Cardiac muscle cell (in vitro differentiated cells and primary cell): Measurements from ENCODE around the gene RAP1GAP2. TPM values are rescaled to one million over a fixed set of nuclear protein-coding genes. Genes with fewer than 3 reads are reported as not detected.
A peak's percentile ranks its signal among the peaks of the same experiment; 100 is the strongest.
"Not testable (repeated sequence)": the region's sequence is repeated elsewhere in the genome, so short reads cannot be mapped to it uniquely, and the experiment has no call there.

Experiments
- DNase-seq, 2 donors: peaks; one replicate each; pipeline versions ENCODE4 v3.0.0 to v3.0.0-alpha.2; 2010 to 2017; ENCODE audit warnings: low read depth in 1 of 2, low spot score in 1 of 2
- H3K27ac ChIP-seq: fragments of 200-600 bp; sonication (generic); 2 replicates; pipeline ENCODE4 v1.5.1; 2016
- H3K27me3 ChIP-seq: fragments of 200-600 bp; sonication (generic); 2 replicates; pipeline ENCODE4 v1.6.0; 2016; ENCODE audit warnings: control low read depth
- H3K36me3 ChIP-seq: fragments of 200-600 bp; sonication (generic); 2 replicates; pipeline ENCODE4 v1.5.1; 2016; ENCODE audit warnings: control low read depth
- H3K4me1 ChIP-seq: fragments of 200-600 bp; sonication (generic); 2 replicates; pipeline ENCODE4 v1.8.1; 2017; ENCODE audit warnings: low read depth, mild to moderate bottlenecking, mixed run types
- H3K4me3 ChIP-seq: fragments of 200-600 bp; sonication (generic); 2 replicates; pipeline ENCODE4 v1.5.1; 2016; ENCODE audit warnings: mild to moderate bottlenecking
- H3K9me3 ChIP-seq: fragments of 200-600 bp; sonication (generic); 2 replicates; pipeline ENCODE4 v1.5.1; 2017; ENCODE audit warnings: low read depth, mild to moderate bottlenecking, control low read depth
- CTCF ChIP-seq: IDR thresholded peaks from 2 replicates; pipeline ENCODE4 v1.5.1; 2012; ENCODE audit warnings: low read depth, mild to moderate bottlenecking, low read length
- polyA plus RNA-seq: library from polyadenylated mRNA; unstranded; fragments of >200 nt; fragmentation: Nextera tagmentation; extraction: Ambion mirVana; gene quantifications from 2 replicates; pipeline ENCODE4 v1.2.1, GENCODE V29; 2016
- total RNA-seq: library from RNA; depleted of rRNA; stranded (reverse); fragments of >200 nt; gene quantifications from 2 replicates; pipeline ENCODE4 v1.2.3, GENCODE V29; 2016

Gene RAP1GAP2
- total and polyA plus RNA-seq, 2 experiments from 2014 or later, result 1.2 to 2.9 TPM

DNA sequence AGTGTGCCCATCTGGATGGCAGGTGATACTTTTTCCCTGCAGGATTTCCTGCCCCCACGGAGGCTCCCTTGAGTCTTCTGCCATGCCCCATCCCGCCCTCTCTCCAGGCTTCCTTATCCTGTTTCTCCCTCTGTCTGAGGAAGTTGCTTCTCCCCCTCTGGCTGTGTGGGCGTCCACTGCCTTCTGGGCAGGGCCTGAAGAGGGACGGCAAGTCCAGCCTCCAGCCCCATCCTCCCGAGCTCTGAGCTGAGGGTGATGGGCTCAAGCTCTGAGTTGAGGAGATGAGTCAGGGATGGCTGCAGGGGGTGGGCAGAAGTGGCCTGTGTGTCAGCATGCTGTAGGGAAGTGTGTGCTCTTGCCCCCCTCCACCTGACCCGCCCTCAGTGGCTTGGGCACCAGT is 14.2 kb upstream of the RAP1GAP2 start:
- peak in 1 of 2 donors; percentile 57 for DNase-seq
- no peak overlapping the region for H3K4me3 ChIP-seq
- TF ChIP-seq CTCF, result no peak
- H3K36me3 ChIP-seq, result no peaks in the 10 kb centered on the region
- no peaks in the 10 kb centered on the region for H3K4me1 ChIP-seq
- H3K9me3 ChIP-seq, result no peaks in the 10 kb centered on the region
- H3K27me3 ChIP-seq, result peaks cover 14% of the 10 kb centered on the region
- no peak overlapping the region for H3K27ac ChIP-seq

- Histone ChIP-seq H3K4me1 (no peaks in the 10 kb centered on the region), H3K27me3 (peaks cover 6% of the 10 kb centered on the region), H3K27ac (no peak overlapping the region), H3K4me3 (no peak overlapping the region), H3K9me3 (no peaks in the 10 kb centered on the region), H3K36me3 (no peaks in the 10 kb centered on the region)
- no peak for DNase-seq
- TF ChIP-seq CTCF, result no peak
Observed at GRCh38 chr17:2783310-2784030, 12.8 kb upstream of the RAP1GAP2 start.

GRCh38 chr17:2784864-2785263 is 11.4 kb upstream of the RAP1GAP2 start:
- Histone ChIP-seq H3K4me3 (no peak overlapping the region), H3K4me1 (no peaks in the 10 kb centered on the region), H3K27me3 (no peaks in the 10 kb centered on the region), H3K9me3 (no peaks in the 10 kb centered on the region), H3K36me3 (no peaks in the 10 kb centered on the region), H3K27ac (no peak overlapping the region)
- no peak for DNase-seq
- TF ChIP-seq CTCF, result no peak

DNA sequence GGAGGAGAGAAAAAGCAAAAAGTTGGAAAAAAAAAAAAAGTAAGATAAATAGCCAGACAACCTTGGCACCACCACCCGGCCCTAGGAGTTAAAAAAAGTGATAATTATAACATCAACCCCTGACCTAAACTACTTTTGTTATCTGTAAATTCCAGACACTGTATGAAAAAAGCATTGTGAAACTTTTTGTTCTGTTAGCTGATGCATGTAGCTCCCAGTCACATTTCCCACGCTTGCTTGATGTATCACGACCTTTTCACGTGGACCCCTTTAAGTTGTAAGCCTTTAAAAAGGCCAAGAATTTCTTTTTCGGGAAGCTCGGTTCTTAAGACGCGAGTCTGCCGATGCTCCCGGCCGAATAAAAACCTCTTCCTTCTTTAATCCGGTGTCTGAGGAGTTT is 10.9 kb upstream of the RAP1GAP2 start:
- H3K4me3 ChIP-seq, H3K36me3 ChIP-seq, H3K27me3 ChIP-seq, H3K4me1 ChIP-seq, H3K9me3 ChIP-seq, H3K27ac ChIP-seq: not testable (repeated sequence)
- peak in 1 of 2 donors; percentile 58 for DNase-seq

GRCh38 chr17:2786176-2786881 is 9.9 kb upstream of the RAP1GAP2 start:
- Histone ChIP-seq H3K36me3 (no peaks in the 10 kb centered on the region), H3K4me3 (no peak overlapping the region), H3K9me3 (no peaks in the 10 kb centered on the region), H3K4me1 (no peaks in the 10 kb centered on the region), H3K27ac (no peak overlapping the region), H3K27me3 (no peaks in the 10 kb centered on the region)
- TF ChIP-seq CTCF, result peak; percentile 90
- DNase-seq, result peak; percentile 88 to 91

DNA sequence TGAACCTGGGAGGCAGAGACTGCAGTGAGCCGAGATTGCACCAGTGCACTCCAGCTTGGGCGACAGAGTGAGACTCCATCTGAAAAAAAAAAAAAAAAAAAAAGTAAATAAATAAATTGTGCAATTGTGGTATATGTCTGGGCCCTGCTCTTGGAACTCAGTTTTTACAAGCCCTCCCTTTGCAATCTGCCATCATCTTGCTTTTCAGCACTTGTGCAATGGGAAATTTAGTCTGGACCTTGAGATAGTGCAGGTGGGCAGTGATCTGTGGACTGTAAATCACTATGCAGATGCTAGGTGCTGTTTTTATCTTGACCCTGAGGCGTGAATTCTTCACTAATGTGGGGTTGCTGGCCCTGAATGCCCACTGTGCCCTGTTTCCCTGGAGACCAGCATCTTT is 6.5 kb upstream of the RAP1GAP2 start:
- no peak overlapping the region for H3K27ac ChIP-seq
- H3K9me3 ChIP-seq, result no peaks in the 10 kb centered on the region
- no peak for TF ChIP-seq CTCF
- H3K4me3 ChIP-seq, result no peak overlapping the region
- no peaks in the 10 kb centered on the region for H3K36me3 ChIP-seq
- no peaks in the 10 kb centered on the region for H3K4me1 ChIP-seq
- no peak for DNase-seq
- H3K27me3 ChIP-seq, result no peaks in the 10 kb centered on the region
